A549 (cell line): ENCODE data around the gene PPA1. TPM values are rescaled to one million over a fixed set of nuclear protein-coding genes. Genes with fewer than 3 reads are reported as not detected.

ENCODE experiments used
- ATAC-seq, 2 experiments: fragments of 200-7000 bp in 1 of 2; fragments of >200 bp in 1 of 2; cut with Nextera tagmentation in 1 of 2; cut with Tn5 transposase in 1 of 2; 3 replicates each; pipeline versions ENCODE4 v1.8.0 to v1.9.1; 2018 to 2020; ENCODE audit warnings: mild to moderate bottlenecking in 1 of 2, moderate library complexity in 1 of 2
- CTCF ChIA-PET: fragments of 300-600 bp; sonication (Branson Sonifier 250); formaldehyde crosslinking; extraction: SDS; loops from one replicate; lab custom pipeline; 2021; ENCODE audit warnings: antibody characterized with exemption, inconsistent platforms; lab: Yijun Ruan, JAX
- POLR2A ChIA-PET: fragments of 350-600 bp; formaldehyde crosslinking; extraction: SDS; loops from one replicate; lab custom pipeline; 2021; ENCODE audit warnings: antibody characterized with exemption, inconsistent platforms; lab: Yijun Ruan, JAX
- DNase-seq, 2 experiments: peaks; one replicate each; pipeline versions ENCODE4 v3.0.0 to v3.0.0-alpha.2; 2011 to 2016; ENCODE audit warnings: low read depth in 1 of 2, low spot score in 1 of 2
- FAIRE-seq: peaks from 2 replicates; lab custom pipeline; 2011; peaks lifted over from hg19 to GRCh38; lab: Jason Lieb, UNC
- H3K27ac ChIP-seq, 2 experiments: fragments of >200 bp; sonication (Bioruptor Twin); formaldehyde crosslinking; 3 replicates each; pipeline ENCODE4 v1.5.1; 2016 to 2017
- H3K4me1 ChIP-seq: fragments of >200 bp; sonication (Bioruptor Twin); formaldehyde crosslinking; 3 replicates; pipeline ENCODE4 v1.6.1; 2016
- H3K4me2 ChIP-seq: fragments of >200 bp; sonication (Bioruptor Twin); formaldehyde crosslinking; 3 replicates; pipeline ENCODE4 v1.6.1; 2016
- H3K4me3 ChIP-seq: fragments of >200 bp; sonication (Bioruptor Twin); formaldehyde crosslinking; 3 replicates; pipeline ENCODE4 v1.5.1; 2016
- H3K9me3 ChIP-seq: fragments of >200 bp; sonication (Bioruptor Twin); formaldehyde crosslinking; 3 replicates; pipeline ENCODE4 v1.6.1; 2016
- BHLHE40 ChIP-seq: IDR thresholded peaks from 2 replicates; pipeline ENCODE4 v1.6.1; 2012; ENCODE audit warnings: low read depth, low read length, inconsistent platforms
- CBX8 ChIP-seq: fragments of 200-600 bp; sonication (generic); IDR thresholded peaks from 2 replicates; pipeline ENCODE4 v1.6.1; 2016
- CEBPB ChIP-seq, 2 experiments: fragments of >200 bp in 1 of 2; sonication (Bioruptor Twin) in 1 of 2; formaldehyde crosslinking in 1 of 2; IDR thresholded peaks; 2 replicates each; pipeline ENCODE4 v1.6.1; 2012 to 2016
- E2F6 ChIP-seq: IDR thresholded peaks from 2 replicates; pipeline ENCODE4 v1.6.1; 2012; ENCODE audit warnings: low read depth, borderline replicate concordance
- EHF ChIP-seq: fragments of 250-450 bp; sonication (Bioruptor Pico); IDR thresholded peaks from 2 replicates; pipeline ENCODE4 v1.5.0; 2020; ENCODE audit warnings: mild to moderate bottlenecking
- EHMT2 ChIP-seq: fragments of 200-600 bp; sonication (generic); IDR thresholded peaks from 2 replicates; pipeline ENCODE4 v1.6.1; 2016; ENCODE audit warnings: antibody characterized with exemption, low read depth, mild to moderate bottlenecking, moderate library complexity
- FOSL2 ChIP-seq, 2 experiments: fragments of 450-650 bp in 1 of 2; fragments of >200 bp in 1 of 2; sonication (Bioruptor Twin) in 1 of 2; formaldehyde crosslinking; IDR thresholded peaks; 2 replicates each; pipeline versions ENCODE4 v1.5.0 to v1.6.1; 2016 to 2020; ENCODE audit warnings: mild to moderate bottlenecking in 1 of 2, moderate library complexity in 1 of 2
- HDAC2 ChIP-seq: fragments of 200-600 bp; sonication (generic); IDR thresholded peaks from 2 replicates; pipeline ENCODE4 v1.6.1; 2016
- HOXA7 ChIP-seq: fragments of 250-450 bp; sonication (Bioruptor Pico); IDR thresholded peaks from 2 replicates; pipeline ENCODE4 v1.5.0; 2020; ENCODE audit warnings: mild to moderate bottlenecking, moderate library complexity
- HOXB5 ChIP-seq: fragments of 250-450 bp; sonication (Bioruptor Pico); IDR thresholded peaks from 2 replicates; pipeline ENCODE4 v1.5.0; 2020; ENCODE audit warnings: mild to moderate bottlenecking, moderate library complexity
- JUNB ChIP-seq: fragments of >200 bp; sonication (Bioruptor Twin); formaldehyde crosslinking; IDR thresholded peaks from 2 replicates; pipeline ENCODE4 v1.6.1; 2016
- KDM1A ChIP-seq: fragments of 200-600 bp; sonication (generic); IDR thresholded peaks from 2 replicates; pipeline ENCODE4 v1.6.1; 2016; ENCODE audit warnings: low read depth, mild to moderate bottlenecking
- KDM5A ChIP-seq: fragments of 200-600 bp; sonication (generic); IDR thresholded peaks from 2 replicates; pipeline ENCODE4 v1.6.1; 2016; ENCODE audit warnings: antibody characterized with exemption, mild to moderate bottlenecking
- MAZ ChIP-seq: fragments of 150-350 bp; IDR thresholded peaks from 2 replicates; pipeline ENCODE4 v1.6.1; 2014; ENCODE audit warnings: antibody characterized with exemption, low read depth, low read length, borderline replicate concordance
- NPAS2 ChIP-seq: fragments of 250-450 bp; sonication (Bioruptor Pico); IDR thresholded peaks from 2 replicates; pipeline ENCODE4 v1.8.0; 2022; ENCODE audit warnings: mild to moderate bottlenecking, moderate library complexity, borderline replicate concordance
- POLR2A ChIP-seq: IDR thresholded peaks from 2 replicates; pipeline ENCODE4 v1.6.1; 2012; ENCODE audit warnings: mild to moderate bottlenecking, low read length
- POLR2AphosphoS2 ChIP-seq: conservative IDR thresholded peaks from 2 replicates; pipeline ENCODE4 v1.6.1; 2012; ENCODE audit warnings: low read length, improper control_type of control experiment, inconsistent platforms
- RAD21 ChIP-seq, 2 experiments: fragments of >200 bp in 1 of 2; sonication (Bioruptor Twin) in 1 of 2; formaldehyde crosslinking in 1 of 2; IDR thresholded peaks in 1 of 2; conservative IDR thresholded peaks in 1 of 2; 2 replicates in 1 of 2; 3 replicates in 1 of 2; pipeline ENCODE4 v1.6.1; 2012 to 2018; ENCODE audit warnings: inconsistent platforms in 1 of 2
- RFX5 ChIP-seq: fragments of 450-650 bp; IDR thresholded peaks from 2 replicates; pipeline ENCODE4 v1.7.1; 2014; ENCODE audit warnings: antibody characterized with exemption, mild to moderate bottlenecking, moderate library complexity
- ZFP36 ChIP-seq: fragments of 450-650 bp; IDR thresholded peaks from 2 replicates; pipeline ENCODE4 v1.6.1; 2014; ENCODE audit warnings: borderline replicate concordance; ENCODE audit not compliant: partially characterized antibody
- ZSCAN20 ChIP-seq: fragments of 250-450 bp; sonication (Bioruptor Pico); IDR thresholded peaks from 2 replicates; pipeline ENCODE4 v1.8.0; 2022; ENCODE audit warnings: mild to moderate bottlenecking, moderate library complexity
- WGBS: methylation state at CpG from one replicate; pipeline ENCODE4 v1.1.6; 2017; ENCODE audit errors: missing lambda C conversion rate; 5-methylcytosine and 5-hydroxymethylcytosine counted together
- polyA plus RNA-seq, 4 experiments: library from polyadenylated mRNA; depleted of rRNA in 3 of 4; stranded (reverse); fragments of >200 nt; fragmentation: RNase III in 1 of 4; extraction: RNeasy Plus Mini Kit Qiagen cat#74134 plus additional on column Dnase treatment in 1 of 4; gene quantifications; 2 replicates in 3 of 4; 3 replicates in 1 of 4; pipeline ENCODE4 v1.2.3, GENCODE V29; 2011 to 2017
- TF ChIP-seq, protein P1 (sequence below): fragments of >200 bp; sonication (Bioruptor Twin); formaldehyde crosslinking; IDR thresholded peaks from 3 replicates; pipeline ENCODE4 v1.5.1; 2016
- TF ChIP-seq, protein P2 (sequence below): IDR thresholded peaks from 2 replicates; pipeline ENCODE4 v1.6.1; 2012

PPA1 gene
- polyA plus RNA-seq, 2 of the 4 experiments (the other 2 are of a cell fraction), result 205 to 273 TPM

- ATAC-seq (no peak), DNase-seq (no peak), FAIRE-seq (no peak)
- no peak overlapping the region for H3K4me3 ChIP-seq
- no peak for TF ChIP-seq RFX5
- no peak for TF ChIP-seq EHF (CRISPR knock-in tag)
- TF ChIP-seq FOSL2 (IDR thresholded peaks at IDR 0.05), result no peak
- TF ChIP-seq FOSL2 (CRISPR knock-in tag; IDR thresholded peaks at IDR 0.05), result no peak
- no peak for TF ChIP-seq HOXB5
- no peak for TF ChIP-seq ZSCAN20 (CRISPR knock-in tag)
- no peak for TF ChIP-seq ZFP36
- TF ChIP-seq POLR2A, result no peak
- TF ChIP-seq CBX8, result no peak
- H3K9me3 ChIP-seq, result peaks cover 15% of the 10 kb centered on the region; the same call in 2 of the 3 replicates
- ChIA-PET CTCF (interaction anchor here (1.0 to 3.9 kb wide), 4 partner anchors 22 to 99 kb away, joined by 3 to 33 read pairs (median 10); no protein-coding TSS in a partner anchor), POLR2A (no interaction called here)
- peak overlapping the region in 1 of 2 experiments; percentile 32; a peak in 1 of 6 replicates for H3K27ac ChIP-seq
- H3K4me2 ChIP-seq, result no peak overlapping the region
- WGBS, result 87% methylated on average over 7 of the region's 7 CpGs
- peaks cover 12% of the 10 kb centered on the region for H3K4me1 ChIP-seq
Observed at GRCh38 chr10:70266056-70266455, 32.8 kb upstream of the PPA1 start.

DNA sequence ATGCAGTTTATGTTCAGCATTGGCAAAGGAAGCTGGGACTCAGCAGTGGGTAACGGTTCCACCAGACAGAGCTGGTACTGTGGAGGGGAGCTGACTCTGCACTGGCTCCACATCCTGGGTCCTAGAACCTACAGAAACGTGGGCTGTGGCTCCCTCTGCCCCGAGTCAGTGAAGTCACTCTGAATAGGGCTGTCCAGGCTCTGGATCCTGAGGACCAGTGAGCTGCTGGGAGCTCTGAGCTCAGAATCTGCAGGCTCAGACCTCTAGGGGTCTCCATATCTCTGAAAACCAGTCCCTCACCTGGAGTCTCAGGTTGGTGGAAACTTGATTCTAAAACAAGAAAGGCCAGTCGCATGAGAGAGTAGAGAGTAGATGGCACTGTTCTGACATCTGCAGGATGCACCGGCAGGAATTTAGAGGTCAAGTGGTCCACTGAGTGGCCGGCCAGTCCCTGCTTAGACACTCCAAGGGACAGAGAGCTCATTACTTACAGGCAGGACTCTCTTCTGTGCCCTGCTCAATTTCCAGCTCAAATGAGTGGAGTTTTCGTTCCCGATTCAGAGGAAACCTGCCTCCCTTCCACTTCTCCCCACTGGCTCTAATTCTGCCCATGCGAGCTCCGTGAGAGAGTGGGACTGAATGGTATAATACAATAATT, 31.9 kb upstream of the PPA1 start:
- peak; percentile 69 to 87 for ATAC-seq
- Histone ChIP-seq H3K4me2 (no peak overlapping the region), H3K9me3 (peaks cover 18% of the 10 kb centered on the region; the same call in 2 of the 3 replicates), H3K27ac (no peak overlapping the region), H3K4me3 (no peak overlapping the region), H3K4me1 (peaks cover 12% of the 10 kb centered on the region)
- ChIA-PET POLR2A (no interaction called here), CTCF (interaction anchor here (0.9 to 3.9 kb wide), 10 partner anchors 8 to 110 kb away, joined by 3 to 33 read pairs (median 4); no protein-coding TSS in a partner anchor)
- peak in 1 of 2 experiments; percentile 37 for DNase-seq
- no peak for FAIRE-seq
- 64% methylated on average over 10 of the region's 10 CpGs for WGBS
- TF ChIP-seq RAD21 (conservative IDR thresholded peaks at IDR 0.05 in 1 of 2, IDR thresholded peaks at IDR 0.05 in 1 of 2) (peak; percentile 32 to 43; a peak in 3 of 5 replicates), KDM1A (no peak)
- TF ChIP-seq, protein P1, sequence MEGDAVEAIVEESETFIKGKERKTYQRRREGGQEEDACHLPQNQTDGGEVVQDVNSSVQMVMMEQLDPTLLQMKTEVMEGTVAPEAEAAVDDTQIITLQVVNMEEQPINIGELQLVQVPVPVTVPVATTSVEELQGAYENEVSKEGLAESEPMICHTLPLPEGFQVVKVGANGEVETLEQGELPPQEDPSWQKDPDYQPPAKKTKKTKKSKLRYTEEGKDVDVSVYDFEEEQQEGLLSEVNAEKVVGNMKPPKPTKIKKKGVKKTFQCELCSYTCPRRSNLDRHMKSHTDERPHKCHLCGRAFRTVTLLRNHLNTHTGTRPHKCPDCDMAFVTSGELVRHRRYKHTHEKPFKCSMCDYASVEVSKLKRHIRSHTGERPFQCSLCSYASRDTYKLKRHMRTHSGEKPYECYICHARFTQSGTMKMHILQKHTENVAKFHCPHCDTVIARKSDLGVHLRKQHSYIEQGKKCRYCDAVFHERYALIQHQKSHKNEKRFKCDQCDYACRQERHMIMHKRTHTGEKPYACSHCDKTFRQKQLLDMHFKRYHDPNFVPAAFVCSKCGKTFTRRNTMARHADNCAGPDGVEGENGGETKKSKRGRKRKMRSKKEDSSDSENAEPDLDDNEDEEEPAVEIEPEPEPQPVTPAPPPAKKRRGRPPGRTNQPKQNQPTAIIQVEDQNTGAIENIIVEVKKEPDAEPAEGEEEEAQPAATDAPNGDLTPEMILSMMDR, result peak; percentile 18; the same call in 2 of the 3 replicates

GRCh38 chr10:70260734-70261133, 27.5 kb upstream of the PPA1 start:
- no peak overlapping the region for H3K4me3 ChIP-seq
- H3K9me3 ChIP-seq, result peaks cover 18% of the 10 kb centered on the region; the same call in 2 of the 3 replicates
- ATAC-seq (no peak), FAIRE-seq (no peak)
- no peak overlapping the region for H3K27ac ChIP-seq
- TF ChIP-seq POLR2AphosphoS2, result no peak
- no peak for TF ChIP-seq FOSL2 (IDR thresholded peaks at IDR 0.05)
- TF ChIP-seq FOSL2 (CRISPR knock-in tag; IDR thresholded peaks at IDR 0.05), result no peak
- no peak for TF ChIP-seq CEBPB (IDR thresholded peaks at IDR 0.05)
- TF ChIP-seq, all 56 proteins: peak for 0
- ChIA-PET POLR2A (no interaction called here), CTCF (interaction anchor here (0.6 to 4.3 kb wide), 8 partner anchors 8 to 127 kb away, joined by 3 to 16 read pairs (median 4); partner anchors contain the start of gene PPA1)
- 38% methylated on average over 3 of the region's 3 CpGs for WGBS
- Histone ChIP-seq H3K4me2 (no peak overlapping the region), H3K4me1 (no peaks in the 10 kb centered on the region)
- DNase-seq, result no peak

GRCh38 chr10:70260259-70260658, 27.0 kb upstream of the PPA1 start:
- H3K27ac ChIP-seq, result no peak overlapping the region
- DNase-seq (no peak), ATAC-seq (no peak), FAIRE-seq (no peak)
- H3K4me2 ChIP-seq, result no peak overlapping the region
- H3K4me1 ChIP-seq, result no peaks in the 10 kb centered on the region
- H3K4me3 ChIP-seq, result no peak overlapping the region
- 27% methylated on average over 1 of the region's 1 CpG for WGBS
- POLR2A ChIA-PET, result no interaction called here
- CTCF ChIA-PET, result interaction anchor here (1.0 to 4.3 kb wide), 7 partner anchors 9 to 128 kb away, joined by 3 to 16 read pairs (median 5); partner anchors contain the start of gene PPA1
- H3K9me3 ChIP-seq, result peaks cover 18% of the 10 kb centered on the region; the same call in 2 of the 3 replicates
- TF ChIP-seq HDAC2 (no peak), MAZ (no peak), KDM1A (no peak), HOXA7 (CRISPR knock-in tag) (no peak), NPAS2 (CRISPR knock-in tag) (no peak), HOXB5 (no peak), EHMT2 (no peak), BHLHE40 (no peak), E2F6 (no peak), JUNB (no peak), KDM5A (no peak)
- TF ChIP-seq, protein P2, sequence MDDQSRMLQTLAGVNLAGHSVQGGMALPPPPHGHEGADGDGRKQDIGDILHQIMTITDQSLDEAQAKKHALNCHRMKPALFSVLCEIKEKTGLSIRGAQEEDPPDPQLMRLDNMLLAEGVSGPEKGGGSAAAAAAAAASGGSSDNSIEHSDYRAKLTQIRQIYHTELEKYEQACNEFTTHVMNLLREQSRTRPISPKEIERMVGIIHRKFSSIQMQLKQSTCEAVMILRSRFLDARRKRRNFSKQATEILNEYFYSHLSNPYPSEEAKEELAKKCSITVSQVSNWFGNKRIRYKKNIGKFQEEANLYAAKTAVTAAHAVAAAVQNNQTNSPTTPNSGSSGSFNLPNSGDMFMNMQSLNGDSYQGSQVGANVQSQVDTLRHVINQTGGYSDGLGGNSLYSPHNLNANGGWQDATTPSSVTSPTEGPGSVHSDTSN, result no peak
